ENCODE measurements around the gene MYBPH.

MYBPH gene

DNA sequence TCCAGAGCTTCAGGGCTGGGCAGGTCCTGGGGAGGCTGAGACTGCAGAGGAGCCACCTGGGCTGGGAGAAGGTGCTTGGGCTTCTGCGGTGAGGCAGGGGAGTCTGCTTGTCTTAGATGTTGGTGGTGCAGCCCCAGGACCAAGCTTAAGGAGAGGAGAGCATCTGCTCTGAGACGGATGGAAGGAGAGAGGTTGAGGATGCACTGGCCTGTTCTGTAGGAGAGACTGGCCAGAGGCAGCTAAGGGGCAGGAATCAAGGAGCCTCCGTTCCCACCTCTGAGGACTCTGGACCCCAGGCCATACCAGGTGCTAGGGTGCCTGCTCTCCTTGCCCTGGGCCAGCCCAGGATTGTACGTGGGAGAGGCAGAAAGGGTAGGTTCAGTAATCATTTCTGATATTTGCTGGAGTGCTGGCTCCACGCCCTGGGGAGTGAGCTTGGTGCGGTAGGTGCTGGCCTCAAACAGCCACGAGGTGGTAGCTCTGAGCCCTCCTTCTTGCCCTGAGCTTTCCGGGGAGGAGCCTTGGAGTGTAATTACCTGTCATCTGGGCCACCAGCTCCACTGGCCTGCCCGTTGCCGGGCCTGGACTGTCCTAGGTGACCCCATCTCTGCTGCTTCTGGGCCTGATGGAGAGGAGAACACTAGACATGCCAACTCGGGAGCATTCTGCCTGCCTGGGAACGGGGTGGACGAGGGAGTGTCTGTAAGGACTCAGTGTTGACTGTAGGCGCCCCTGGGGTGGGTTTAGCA is 9.3 kb downstream of the MYBPH start:
- no peak for DNase-seq (ENCODE audit: low read depth)

DNA sequence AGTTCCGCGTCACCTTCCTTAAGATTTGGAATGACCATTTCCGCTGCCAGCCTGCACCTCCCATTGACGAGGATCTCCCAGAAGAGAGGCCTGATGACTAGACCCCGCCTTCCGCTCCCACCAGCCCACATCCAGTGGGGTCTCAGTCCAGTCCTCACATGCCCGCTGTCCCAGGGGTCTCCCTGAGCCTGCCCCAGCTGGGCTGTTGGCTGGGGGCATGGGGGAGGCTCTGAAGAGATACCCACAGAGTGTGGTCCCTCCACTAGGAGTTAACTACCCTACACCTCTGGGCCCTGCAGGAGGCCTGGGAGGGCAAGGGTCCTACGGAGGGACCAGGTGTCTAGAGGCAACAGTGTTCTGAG is 9.8 kb downstream of the MYBPH start:
- DNase-seq (ENCODE audit: low read depth): no peak

DNA sequence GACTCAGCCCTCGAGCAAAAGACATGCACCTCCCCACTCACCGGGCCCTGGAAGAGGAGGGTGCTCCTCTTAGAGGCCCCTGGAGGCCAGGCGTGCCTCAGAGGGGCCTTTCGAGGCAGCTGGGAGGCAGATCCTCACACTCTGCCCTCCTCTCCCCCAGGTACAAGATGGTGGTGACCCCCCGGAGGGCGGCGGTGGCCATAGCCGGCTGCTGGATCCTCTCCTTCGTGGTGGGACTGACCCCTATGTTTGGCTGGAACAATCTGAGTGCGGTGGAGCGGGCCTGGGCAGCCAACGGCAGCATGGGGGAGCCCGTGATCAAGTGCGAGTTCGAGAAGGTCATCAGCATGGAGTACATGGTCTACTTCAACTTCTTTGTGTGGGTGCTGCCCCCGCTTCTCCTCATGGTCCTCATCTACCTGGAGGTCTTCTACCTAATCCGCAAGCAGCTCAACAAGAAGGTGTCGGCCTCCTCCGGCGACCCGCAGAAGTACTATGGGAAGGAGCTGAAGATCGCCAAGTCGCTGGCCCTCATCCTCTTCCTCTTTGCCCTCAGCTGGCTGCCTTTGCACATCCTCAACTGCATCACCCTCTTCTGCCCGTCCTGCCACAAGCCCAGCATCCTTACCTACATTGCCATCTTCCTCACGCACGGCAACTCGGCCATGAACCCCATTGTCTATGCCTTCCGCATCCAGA is 10.4 kb downstream of the MYBPH start:
- DNase-seq (ENCODE audit: low read depth): no peak

DNA sequence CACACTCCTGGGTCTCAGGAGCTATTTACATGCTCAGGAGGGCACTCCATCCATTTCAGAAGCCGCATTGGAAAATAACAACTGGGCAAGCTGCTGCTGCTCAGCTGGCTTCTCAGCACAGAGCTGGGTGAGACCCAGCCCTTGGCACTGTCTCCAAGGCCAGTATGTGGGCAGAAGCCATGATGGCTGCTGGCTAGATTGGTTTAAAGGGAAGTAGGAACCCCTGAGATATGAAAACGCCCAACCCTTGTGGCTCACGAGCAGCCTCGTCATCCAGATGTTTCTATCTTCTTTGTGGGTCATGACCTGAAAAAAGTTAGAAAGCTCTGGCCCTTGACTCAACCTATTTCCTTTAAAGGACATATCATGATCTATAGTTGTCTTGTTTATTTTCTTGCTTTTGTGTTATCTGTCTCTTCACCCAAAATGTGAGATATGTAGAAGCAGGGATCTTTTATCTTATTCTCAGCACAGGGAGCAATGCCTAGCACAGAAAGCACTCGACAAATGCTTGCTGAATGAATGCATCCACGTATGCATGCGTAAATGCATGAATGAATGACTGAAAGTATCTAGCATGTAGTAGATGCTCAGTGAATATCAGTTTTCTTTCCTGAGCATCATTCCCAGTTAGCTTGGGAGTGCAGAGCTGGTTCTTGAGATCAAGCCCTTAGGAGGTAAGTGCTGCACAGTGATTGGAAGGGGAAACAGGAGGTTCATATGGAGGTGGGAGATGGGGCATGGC is 11.6 kb downstream of the MYBPH start:
- DNase-seq (ENCODE audit: low read depth): no peak

DNA sequence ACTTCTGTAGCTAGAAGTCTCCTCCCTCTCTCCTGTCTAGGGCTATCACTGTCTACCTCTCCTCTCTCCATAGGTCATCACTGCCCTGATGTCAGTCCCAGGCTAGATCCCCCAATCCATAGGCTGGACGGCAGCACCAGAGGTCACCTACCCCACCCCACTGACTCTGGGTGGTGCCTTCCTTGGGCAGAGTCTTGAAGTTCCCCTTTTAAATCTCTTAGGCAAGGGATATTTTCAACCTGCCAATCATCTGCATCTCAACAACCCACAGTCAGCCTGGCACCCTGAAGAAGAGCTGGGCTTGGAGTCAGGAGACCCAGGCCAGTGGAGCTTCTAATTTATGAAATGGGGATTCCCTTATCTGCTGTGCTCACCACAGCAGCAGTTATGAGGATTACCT is 13.2 kb downstream of the MYBPH start:
- no peak for DNase-seq (ENCODE audit: low read depth)

DNA sequence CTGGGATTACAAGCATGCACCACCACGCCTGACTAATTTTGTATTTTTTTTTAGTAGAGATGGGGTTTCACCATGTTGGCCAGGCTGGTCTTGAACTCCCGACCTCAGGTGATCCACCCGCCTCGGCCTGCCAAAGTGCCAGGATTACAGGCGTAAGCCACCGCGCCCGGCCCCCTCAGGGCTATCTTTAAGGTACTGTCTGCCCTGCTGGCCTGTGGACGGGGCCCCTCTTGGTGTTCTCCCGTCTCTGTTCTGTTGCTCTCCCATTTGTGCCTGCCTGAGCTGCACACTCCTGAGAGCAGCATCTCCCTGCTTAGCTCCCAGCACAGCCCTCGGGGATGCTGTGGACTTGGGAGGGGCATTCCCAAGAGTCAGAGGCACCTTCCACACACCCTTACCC is 13.9 kb downstream of the MYBPH start:
- no peak for DNase-seq (ENCODE audit: low read depth)

DNA sequence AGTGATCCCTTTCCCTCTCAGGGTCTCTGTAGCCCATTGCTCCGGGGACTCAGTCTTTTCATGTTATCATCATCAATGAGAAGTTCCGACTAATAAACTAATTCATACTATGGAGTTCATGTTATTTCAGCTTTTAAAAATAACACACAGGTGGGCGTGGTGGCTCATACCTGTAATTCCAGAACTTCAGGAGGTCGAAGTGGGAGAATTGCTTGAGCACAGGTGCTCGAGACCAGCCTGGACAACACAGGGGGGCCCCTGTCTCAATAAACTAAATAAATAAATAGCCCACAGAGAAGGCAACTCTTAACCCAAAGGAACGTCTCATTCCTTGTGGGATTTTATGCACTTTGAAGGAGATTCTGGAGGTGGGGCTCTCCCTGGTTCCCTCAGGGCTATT is 14.5 kb downstream of the MYBPH start:
- no peak for DNase-seq (ENCODE audit: low read depth)

DNA sequence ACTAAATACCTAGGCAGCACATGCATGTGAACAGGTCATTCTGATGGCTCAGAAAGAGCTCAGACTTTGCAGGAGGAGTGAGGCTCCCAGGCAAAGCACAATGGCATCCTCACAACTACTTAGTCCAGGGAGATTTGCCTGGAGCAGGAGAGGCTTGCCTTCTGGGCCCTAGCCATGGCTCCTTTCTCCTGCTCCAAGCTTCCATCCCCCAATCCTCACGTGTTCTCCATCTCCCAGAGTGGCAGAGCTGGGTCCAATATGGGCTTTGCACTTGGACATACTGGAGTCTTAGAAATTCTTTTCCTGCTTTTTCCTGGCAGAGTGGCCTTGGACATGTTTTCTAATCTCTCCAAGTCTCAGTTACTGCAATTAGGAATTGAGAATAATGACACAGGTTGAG is 15.8 kb downstream of the MYBPH start:
- DNase-seq (ENCODE audit: low read depth): no peak

DNA sequence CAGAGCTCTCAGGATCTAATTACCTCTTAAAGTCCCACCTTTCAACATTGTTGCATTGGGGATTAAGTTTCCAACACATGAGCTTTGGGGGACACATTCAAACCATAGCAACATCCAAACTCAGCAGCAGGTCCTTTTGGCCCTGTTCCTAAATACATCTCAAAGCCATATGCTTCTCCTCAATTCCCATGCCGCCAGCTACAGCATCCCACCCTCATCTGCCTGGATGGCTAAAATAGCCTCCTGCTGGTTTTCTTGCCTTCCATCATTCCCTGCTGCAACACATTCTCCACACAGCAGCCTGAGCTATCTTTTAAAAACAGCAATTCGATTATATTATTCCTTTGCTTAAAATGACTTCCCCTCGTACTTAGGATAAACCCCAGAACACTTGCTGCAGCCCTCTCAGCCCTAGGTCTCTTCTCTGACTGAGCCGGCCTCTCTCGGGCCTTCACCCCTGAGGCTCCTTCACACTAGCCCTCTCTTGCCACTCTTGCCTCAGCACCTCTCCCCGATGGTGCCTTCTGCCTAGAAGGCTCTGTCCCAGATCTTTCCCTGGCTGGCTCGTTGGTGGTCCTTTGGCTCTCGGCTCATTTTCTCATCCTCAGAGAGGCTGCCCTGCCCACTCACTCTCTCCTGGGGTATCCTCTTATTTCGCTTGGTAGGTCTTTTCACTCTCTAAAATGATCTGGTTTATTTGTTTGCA is 16.5 kb downstream of the MYBPH start:
- no peak for DNase-seq (ENCODE audit: low read depth)

DNA sequence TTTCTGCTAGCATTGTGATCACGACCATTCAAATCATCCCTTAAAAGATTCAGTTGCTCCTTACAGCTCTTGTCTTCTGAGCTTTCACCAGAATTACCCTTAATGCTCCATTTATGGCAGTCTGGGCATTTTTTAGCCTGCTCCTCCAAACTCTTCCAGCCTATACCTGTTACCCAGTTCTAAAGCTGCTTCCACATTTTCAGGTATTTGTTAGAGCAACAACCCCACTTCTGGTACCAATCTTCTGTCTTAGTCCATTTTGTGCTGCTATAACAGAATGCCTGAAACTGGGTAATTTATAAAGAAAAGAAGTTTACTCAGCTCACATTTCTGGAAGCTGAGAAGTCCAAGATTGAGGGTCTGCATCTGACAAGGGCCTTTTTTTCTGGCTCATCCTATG is 17.2 kb downstream of the MYBPH start:
- no peak for DNase-seq (ENCODE audit: low read depth)

DNA sequence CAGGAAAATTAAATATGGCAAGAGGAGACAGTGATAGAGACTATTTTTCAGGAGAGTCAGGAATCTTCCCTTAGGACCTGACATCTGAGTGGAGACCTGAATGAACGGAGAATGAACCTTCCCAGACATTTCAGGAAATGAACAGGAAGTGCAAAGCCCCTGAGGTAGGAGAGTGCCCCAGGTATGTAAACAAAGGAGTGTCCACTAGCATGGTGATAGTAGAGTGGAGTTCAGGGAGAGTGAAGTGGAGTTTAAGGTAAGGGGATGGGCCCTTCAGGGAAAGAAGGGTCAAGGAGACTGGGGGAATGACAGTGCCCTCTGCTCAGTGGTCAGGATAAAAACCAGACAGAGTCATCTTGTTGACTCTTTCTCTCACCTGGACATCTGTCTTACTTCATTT is 19.3 kb downstream of the MYBPH start:
- no peak for DNase-seq (ENCODE audit: low read depth)

DNA sequence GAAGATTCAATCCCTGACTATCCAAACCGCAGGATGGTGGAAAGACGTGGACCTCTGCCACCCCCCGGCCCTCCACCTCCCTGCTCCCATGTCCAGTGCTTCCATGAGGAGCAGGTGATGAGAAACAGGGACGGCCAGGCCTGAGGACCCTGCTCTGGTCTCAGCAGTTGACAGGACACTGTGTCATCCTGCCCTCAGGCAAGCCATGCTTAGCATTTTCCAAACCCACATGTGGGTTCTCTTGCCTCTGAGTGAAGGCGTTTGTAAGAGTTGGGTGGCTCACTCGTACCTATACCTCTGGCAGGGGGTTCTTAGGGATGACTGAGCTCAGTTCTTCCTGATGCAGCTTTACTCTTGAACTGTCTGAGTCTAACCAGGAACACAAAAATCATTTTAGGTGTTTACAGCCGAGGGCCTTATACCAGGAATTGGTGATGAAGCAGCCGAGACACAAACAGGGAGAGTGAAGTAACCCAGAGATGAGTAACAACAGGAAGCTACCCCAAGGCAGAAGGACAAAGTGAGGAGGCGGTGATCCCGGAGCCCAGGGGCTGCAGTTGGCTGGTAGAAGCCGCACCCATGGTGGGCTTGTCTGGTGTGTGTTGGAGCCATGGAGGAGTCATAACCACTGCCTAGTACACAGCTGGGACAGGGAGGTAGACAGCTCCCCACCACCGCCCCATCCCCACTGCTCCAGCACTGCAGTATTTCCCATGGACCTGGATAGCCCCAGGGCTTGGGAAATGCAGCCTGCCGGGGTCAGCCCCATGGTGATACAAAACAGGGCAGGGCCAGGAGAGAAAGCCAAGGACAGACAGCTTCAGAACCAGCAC is 21.4 kb downstream of the MYBPH start:
- DNase-seq (ENCODE audit: low read depth): peak; percentile 83

DNA sequence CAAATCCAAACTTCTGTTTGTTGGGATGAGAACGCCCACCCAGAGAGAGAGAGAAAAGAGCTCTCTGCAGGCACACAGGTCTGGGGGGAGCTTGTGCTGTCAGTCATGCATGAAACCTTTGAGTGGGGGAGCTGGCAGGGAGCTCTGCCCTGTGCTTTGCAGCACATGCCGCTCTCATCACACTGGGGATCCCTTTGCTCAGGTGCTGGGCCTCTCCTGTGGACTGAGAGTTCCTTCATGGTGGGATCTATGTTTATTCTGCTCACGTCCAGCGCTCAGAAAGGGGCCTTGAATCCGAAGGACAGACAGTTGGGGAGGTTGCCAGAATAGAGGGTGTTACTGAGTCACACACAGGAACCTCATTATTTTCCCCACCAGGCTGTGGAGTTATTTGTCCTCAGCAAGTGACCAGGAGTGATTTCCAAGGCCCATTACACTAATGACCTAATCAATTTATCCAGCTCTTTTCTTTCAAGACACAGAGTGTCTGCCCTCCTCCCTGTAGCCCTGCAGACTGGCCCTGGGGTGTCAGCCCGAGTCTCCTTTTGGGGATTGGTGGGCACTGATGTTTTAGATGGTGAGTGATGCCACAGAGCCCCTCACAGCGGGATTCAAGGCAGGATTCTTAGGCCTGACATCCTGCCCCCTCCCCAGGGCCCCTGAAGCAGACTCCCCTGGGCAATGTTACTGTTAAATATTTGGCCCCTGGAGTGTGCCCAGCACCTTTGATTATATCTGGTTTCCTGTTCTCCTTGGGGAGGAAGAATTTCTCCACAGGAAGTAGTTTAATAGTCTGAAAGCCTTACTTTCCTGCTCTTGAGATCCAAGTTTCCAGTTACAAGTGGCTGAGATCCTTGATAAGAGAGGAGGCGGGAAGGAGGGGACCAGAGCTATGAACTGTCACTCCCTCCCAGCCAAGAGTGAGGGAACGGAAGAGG is 22.3 kb downstream of the MYBPH start:
- DNase-seq (ENCODE audit: low read depth): no peak

DNA sequence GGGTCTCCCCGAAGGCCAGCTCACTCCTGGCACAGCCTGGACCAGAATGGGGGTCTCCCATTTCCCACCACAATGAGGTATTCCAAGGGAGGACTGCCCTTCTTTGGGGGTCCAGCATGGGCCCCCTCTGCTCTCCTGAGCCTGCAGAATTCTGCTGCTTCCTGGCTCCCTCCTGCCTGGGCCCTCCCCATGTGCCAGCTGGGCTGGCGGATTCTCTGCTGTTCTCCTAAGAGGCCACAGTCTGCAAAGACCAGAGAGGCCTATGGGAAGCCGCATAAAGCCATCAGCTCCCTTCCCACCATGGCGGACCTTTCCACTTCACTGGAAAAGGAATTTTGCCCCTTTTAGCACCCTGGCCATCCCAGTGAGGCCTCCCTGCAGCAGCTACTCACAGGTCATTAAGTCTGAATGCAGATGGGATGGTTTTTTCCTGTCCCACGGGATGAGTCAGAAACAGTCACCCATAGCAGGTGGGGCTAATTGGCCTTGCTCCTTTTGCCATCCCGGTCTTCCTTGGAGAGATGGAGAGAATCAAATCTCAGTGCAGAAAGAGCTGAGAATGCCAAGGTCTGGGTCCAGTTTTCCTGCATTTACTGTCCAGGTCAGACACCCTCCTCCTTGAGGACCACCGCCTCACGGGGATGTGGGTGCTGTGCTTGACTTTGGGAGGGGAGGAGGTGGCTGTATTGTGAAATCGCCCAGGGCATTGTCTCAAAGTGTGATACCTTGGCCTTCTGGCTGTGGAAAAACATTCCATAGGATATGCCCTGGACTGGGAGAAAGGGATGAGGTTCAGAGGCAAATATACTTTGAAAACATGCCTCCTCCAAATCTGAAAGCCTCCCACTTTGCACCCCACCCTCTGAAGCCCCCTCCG is 23.2 kb downstream of the MYBPH start:
- peak; percentile 60 for DNase-seq (ENCODE audit: low read depth)

DNA sequence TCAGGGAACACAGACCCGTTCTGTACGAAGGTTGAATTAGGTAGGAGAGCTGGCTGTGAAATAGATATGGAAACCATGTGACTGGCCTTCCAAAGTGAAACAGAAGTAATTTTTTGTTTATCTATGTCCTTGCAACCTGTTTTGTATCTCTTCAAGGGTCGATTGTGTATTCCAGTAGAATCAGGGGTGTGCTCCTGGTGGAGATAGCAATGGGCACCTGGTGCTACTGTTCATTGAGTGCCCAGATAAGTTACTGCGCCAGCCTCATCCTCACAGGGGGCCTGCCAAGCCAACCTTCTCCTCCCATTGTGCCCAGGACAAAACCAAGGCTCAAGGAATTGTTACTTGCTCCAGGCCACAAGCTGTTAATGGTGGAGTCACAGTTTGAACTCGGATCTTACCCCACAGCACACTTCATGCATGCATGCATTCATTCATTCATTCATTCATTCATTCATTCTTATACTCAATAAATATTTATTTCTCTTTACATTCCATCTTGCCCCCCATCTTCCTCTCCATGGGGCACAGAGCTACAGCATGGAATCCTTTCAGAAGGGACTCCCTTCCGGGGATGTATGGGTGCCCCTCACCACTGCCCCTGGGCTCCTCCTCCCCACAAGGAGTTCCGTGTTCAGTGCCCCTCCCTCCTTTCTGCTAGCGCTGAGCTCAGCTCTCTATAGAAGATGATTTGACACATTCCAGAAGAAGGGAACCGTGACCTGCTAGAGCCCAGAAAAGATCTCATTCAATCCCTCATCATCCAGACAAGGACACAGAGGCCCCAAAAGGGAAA is 24.1 kb downstream of the MYBPH start:
- DNase-seq (ENCODE audit: low read depth): no peak

DNA sequence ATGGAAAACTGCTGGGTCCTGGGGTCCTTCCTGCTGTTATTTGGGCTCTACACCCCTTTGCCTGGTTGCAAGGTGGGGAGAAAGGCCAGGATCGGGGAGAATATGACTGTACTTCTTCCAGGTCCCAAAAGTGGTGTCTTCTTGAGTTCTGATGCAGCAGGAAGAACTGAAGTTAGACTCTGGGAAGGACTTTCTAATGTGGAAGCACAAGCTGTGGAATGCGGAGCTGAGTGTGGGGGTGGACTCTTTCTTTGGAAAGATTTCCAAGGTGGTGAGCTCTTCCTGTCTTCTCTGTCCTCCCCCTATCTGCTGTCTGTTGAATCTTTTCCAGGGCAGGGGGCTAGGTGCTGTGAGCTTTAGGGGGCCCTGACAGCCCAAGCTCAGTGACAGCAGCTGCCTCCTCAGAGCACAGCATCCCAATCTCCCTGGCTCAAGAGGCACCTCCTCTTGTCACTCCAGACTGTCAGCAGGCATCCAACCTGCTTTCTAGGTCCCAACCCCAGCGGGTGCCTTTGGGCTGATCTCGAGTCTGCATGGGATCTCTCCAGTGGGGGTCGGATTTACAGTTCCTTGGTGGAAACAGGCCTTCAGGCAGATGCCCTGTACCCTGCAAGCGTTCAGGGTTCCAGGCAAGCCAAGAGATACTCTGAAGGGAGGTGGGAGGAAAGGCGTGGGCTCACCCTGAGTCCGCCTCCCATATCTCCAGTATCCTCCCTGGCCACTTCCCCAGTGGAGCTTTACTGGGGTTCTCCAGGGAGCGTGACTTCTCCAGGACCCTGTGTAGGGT is 24.9 kb downstream of the MYBPH start:
- no peak for DNase-seq (ENCODE audit: low read depth)

DNA sequence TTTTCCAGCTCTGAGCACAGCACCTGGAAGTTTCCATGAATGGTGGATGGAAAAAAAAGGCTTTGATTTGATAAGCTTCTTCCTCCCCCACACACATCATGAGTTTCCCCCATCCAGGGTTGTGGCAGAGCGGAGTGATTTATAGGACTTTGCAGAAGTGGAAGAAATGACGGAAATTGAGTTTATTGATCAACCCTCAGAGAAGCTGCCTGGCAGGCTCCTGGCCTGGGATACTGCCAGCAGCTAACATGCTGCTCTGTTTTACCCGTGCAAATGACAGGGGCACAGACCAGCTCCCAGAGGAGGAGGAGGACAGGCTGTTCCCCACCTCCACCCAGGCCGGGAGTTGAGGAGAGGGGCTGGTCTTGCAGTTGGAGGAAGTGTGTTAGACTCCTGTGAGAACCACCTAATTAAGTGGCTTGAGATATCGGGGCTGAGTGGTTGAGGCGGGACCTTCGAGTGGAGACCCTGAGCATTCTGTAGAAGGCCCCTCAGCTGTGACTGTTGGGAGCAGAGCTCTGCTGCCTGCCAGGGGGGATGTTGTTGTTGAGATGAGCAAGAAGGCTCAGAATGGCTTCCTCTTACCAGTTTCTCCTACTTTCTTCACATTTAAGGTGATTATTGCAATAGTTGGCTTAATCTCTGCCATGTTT is 26.3 kb downstream of the MYBPH start:
- DNase-seq (ENCODE audit: low read depth): no peak
